ENCODE data around the gene ZHX3. TPM values are rescaled to one million over a fixed set of nuclear protein-coding genes. Genes with fewer than 3 reads are reported as not detected.

The ZHX3 gene
- total RNA-seq, 4 donors from 2014 or later = 57.8 to 74.8 (median 60.5) TPM

GRCh38 chr20:41170386-41171105 lies 147.0 kb downstream of the ZHX3 start:
- Histone ChIP-seq H3K36me3 (peaks cover 70 to 74% of the 10 kb centered on the region in 2 donors), H3K27ac (no peak overlapping the region), H3K27me3 (no peaks in the 10 kb centered on the region), H3K9me3 (no peaks in the 10 kb centered on the region), H3K4me3 (replicated peaks in 1 of 3) (no peak overlapping the region), H3K4me1 (peaks cover 3 to 21% of the 10 kb centered on the region in 2 donors)
- TF ChIP-seq CTCF (IDR thresholded peaks at IDR 0.05) = no peak
- 81 to 90% methylated on average over 6 of the region's 6 CpGs for WGBS, 2 donors
- DNase-seq = peak in 1 of 2 donors; percentile 1
- intact Hi-C loops (cut with DNase I) = loop anchor here (5.0 kb wide), 1 partner anchor 33 kb away; the partner anchor contains the start of gene PLCG1

GRCh38 chr20:41169791-41170351 lies 147.7 kb downstream of the ZHX3 start:
- Histone ChIP-seq H3K9me3 (no peaks in the 10 kb centered on the region), H3K27ac (no peak overlapping the region), H3K4me1 (peaks cover 3 to 14% of the 10 kb centered on the region in 2 donors), H3K36me3 (peaks cover 71 to 79% of the 10 kb centered on the region in 2 donors), H3K4me3 (replicated peaks in 1 of 3) (no peak overlapping the region), H3K27me3 (no peaks in the 10 kb centered on the region)
- peak; percentile 1 to 3 for DNase-seq
- TF ChIP-seq CTCF (IDR thresholded peaks at IDR 0.05) (no peak), POLR2A (IDR thresholded peaks at IDR 0.05) (no peak)
- intact Hi-C loops (cut with DNase I) = loop anchor here (5.0 to 10.0 kb wide), 2 partner anchors 33 to 245 kb away; partner anchors contain the start of gene PLCG1
- WGBS, 2 donors = 88 to 93% methylated on average over 13 to 14 of the region's 14 CpGs

- Histone ChIP-seq H3K4me1 (peaks cover 3 to 11% of the 10 kb centered on the region in 2 donors), H3K27me3 (no peaks in the 10 kb centered on the region), H3K4me3 (replicated peaks in 1 of 3) (no peak overlapping the region), H3K27ac (no peak overlapping the region), H3K36me3 (peaks cover 77 to 80% of the 10 kb centered on the region in 2 donors), H3K9me3 (no peaks in the 10 kb centered on the region)
- WGBS, 2 donors = 95 to 99% methylated on average over 8 to 9 of the region's 9 CpGs
- DNase-seq = peak in 1 of 2 donors; percentile 1
- intact Hi-C loops (cut with DNase I) = loop anchor here (10.0 kb wide), 1 partner anchor 246 kb away; no protein-coding TSS in a partner anchor
- TF ChIP-seq POLR2A (IDR thresholded peaks at IDR 0.05) (no peak), CTCF (IDR thresholded peaks at IDR 0.05) (no peak)
These were observed 148.3 kb downstream of the ZHX3 start for GRCh38 chr20:41169162-41169690.

- peak overlapping the region in 1 of 3 donors; percentile 60 for H3K27ac ChIP-seq
- WGBS, 2 donors = 92 to 99% methylated on average over 9 of the region's 10 CpGs
- peaks cover 3 to 11% of the 10 kb centered on the region in 2 donors for H3K4me1 ChIP-seq
- no peaks in the 10 kb centered on the region for H3K27me3 ChIP-seq
- H3K36me3 ChIP-seq = peaks cover 78 to 80% of the 10 kb centered on the region in 2 donors
- intact Hi-C loops (cut with DNase I) = loop anchor here (10.0 kb wide), 1 partner anchor 246 kb away; no protein-coding TSS in a partner anchor
- DNase-seq = peak; percentile 1 to 2
- H3K4me3 ChIP-seq (replicated peaks in 1 of 3) = no peak overlapping the region
- TF ChIP-seq POLR2A (IDR thresholded peaks at IDR 0.05) (no peak), CTCF (IDR thresholded peaks at IDR 0.05) (no peak)
- no peaks in the 10 kb centered on the region for H3K9me3 ChIP-seq
These were observed 149.0 kb downstream of the ZHX3 start for GRCh38 chr20:41168281-41169161.
